ENCODE results near the gene ATP5ME.
"Not testable (repeated sequence)": the region's sequence is repeated elsewhere in the genome, so short reads cannot be mapped to it uniquely, and the experiment has no call there.

The ATP5ME gene, protein sequence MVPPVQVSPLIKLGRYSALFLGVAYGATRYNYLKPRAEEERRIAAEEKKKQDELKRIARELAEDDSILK

GRCh38 chr4:674172-675035 is at the start of gene ATP5ME, which contains the start of gene MYL5:
Gene ATP5ME, minus strand, starts transcription at chr4:674276. Its CDS starts 29 bp downstream, at chr4:674247.
Gene MYL5, plus strand, starts transcription at chr4:674542. Its CDS starts 3,485 bp downstream, at chr4:678027.
- peak; percentile 90 to 91 for DNase-seq

DNA sequence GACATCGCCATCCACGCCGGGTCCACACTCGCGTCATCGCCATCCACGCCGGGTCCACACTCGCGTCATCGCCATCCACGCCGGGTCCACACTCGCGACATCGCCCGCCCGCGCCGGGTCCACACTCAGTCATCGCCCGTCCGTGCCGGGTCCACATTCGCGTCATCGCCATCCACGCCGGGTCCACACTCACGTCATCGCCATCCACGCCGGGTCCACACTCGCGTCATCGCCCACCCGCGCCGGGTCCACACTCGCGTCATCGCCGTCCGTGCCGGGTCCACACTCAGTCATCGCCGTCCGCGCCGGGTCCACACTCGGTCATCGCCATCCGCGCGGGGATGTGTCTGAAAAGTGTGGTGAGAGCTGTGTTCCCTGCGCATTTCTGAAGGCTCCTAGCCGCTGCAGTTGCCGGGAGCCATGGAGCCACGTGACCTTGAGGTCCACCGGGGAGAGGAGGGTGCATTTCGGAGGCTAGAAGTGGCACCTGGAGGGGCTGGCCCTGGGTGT is 48.8 kb upstream of the ATP5ME start:
- no peak for DNase-seq

DNA sequence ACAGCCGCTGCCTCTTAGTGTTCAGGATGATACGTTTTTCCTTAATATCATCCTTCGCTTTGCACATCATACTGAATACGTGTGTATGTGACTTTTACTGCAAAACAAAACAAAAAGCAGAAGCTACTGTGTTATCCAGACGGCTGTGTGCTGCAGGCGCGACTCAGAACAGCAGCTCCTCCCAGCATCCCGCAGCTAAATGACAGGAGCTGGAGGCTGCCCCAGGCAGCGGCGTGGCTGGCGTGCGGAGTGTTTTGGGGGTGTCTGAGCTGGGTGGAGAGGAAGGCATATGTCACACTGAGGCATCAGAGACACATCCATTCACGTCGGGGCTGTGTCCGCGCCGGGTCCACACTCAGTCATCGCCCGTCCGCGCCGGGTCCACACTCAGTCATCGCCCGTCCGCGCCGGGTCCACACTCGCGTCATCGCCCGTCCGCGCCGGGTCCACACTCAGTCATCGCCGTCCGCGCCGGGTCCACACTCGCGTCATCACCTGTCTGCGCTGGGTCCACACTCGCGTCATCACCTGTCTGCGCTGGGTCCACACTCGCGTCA is 48.2 kb upstream of the ATP5ME start:
- DNase-seq, result no peak

DNA sequence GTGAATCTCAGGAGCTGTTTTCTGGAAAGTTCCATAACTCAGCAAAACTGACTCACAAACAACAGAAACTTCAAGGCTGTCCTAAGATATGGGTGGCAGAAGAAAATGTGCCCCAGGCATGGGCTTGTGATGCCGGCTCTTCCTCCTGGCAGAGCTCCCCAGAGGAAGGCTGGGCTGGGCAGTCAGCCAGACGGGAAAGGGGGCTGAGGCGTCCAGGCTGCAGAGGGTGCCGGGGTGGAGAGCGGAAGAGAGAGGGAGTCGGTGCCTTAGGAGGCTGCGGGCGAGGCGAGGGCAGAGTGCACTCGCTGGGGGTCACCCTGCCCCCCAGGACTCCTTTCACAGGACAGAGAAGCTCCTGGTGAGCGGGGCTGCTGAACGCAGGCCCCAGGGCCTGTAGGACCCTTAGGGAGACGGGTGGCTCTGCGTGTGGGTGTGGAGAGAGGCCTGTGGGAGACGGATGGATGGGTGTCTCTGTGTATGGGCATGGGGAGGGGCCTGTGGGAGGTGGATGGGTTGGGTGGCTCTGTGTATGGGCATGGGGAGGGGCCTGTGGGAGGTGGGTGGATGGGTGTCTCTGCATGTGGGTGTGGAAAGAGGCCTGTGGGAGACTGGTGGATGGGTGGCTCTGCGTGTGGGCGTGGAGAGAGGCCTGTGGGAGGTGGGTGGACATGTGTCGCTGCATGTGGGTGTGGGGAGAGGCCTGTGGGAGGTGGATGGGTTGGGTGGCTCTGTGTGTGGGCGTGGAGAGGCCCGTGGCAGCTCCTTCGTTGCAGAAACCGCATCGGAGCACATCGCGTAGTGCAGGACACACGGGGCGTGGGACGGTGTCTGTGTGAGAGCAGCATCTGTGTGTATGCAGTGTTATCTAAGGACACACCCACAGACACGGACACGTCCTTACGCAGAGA is 47.4 kb upstream of the ATP5ME start:
- DNase-seq, result no peak

DNA sequence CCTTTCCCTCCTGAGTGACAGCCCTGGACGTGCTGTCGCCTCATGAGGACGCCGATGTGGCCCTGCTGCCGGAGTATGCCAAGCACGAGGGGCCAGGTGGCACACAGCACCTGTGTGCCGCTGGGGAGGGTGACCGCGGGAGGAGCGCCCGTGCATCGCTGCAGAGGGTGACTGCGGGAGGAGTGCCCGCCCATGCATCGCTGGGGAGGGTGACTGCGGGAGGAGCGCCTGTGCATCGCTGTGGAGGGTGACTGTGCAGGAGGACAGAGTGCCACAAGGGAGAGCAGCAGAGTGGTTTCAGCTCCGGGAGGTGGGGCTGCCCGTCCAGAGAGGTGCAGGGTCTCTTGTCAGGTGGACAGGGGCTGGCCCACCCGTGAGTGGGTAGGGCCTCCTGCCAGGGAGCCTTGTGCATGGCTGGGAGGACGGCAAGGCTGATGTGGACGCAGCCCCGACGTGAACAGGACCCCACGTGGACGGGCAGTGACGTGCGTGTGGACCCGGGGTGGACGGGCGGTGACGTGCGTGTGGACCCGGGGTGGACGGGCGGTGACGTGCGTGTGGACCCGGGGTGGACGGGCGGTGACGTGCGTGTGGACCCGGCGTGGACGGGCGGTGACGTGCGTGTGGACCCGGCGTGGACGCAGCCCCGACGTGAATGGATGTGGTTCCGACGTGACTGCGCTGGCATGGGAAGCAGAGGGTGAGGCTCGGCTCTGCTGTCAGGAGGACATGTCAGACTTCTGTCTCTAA is 46.2 kb upstream of the ATP5ME start:
- no peak for DNase-seq

- DNase-seq, result no peak
These were observed 44.4 kb upstream of the ATP5ME start for GRCh38 chr4:718460-718859.

DNA sequence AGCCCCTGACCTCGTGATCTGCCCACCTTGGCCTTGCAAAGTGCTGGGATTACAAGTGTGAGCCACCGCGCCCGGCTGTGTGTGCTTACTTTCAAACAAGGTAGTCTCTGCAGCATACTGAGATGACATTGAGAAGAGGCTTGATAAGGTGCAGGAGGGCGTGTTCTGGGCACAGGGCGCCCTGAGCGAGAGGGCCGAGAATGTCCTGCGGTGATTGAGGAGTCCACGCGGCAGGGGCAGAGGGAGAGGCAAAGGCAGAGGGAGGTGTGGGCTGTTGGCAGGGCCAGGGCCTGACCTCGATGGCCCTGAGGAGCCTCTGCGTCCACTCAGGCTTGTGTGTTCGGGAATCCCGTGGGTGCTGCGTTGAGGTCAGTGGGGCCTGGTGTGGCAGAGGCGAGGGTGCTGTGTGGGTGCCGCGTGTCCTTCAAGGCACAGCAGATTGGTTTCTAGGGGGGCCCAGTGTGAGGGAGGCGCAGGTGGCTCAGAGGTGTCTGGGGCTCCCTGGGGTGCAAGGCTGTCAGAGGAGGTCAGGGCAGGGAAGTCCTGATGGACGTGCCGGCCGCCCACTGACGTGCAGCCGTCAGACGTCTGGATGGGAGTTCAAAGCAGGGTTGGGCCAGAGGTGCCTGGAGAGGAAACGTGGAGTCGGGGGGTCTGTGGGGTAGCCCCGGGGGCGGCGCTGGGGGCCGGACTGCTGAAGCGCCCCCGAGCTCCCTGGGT is 43.7 kb upstream of the ATP5ME start:
- DNase-seq, result no peak

- DNase-seq, result no peak
These were observed 40.0 kb upstream of the ATP5ME start for GRCh38 chr4:714087-714486.

DNA sequence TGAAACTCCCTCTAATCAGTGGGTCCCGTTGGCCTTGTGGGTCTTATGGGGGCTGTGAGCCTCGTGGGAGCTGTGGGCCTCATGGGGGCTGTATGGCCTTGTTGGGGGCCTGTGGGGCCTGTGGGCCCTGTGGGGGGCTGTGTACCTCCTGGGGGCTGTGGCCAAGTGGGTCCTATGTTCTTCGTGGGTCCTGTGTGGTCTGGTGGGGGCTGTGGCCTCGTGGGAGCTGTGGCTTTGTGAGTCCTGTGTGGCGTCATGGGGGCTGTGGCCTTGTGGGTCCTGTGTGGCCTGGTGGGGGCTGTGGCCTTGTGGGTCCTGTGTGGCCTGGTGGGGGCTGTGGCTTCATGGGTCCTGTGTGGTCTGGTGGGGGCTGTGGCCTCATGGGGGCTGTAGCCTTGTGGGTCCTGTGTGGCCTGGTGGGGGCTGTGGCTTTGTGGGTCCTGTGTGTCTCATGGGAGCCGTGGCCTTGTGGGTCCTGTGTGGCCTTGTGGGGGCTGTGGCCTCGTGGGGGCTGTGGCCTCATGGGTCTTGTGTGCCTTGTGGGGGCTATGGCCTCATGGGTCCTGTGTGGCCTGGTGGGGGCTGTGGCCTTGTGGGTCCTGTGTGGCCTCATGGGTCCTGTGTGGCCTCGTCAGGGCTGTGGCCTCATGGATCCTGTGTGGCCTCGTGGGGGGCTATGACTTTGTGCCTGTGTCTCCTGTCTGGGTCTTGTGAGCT is 39.0 kb upstream of the ATP5ME start:
- DNase-seq, result no peak

DNA sequence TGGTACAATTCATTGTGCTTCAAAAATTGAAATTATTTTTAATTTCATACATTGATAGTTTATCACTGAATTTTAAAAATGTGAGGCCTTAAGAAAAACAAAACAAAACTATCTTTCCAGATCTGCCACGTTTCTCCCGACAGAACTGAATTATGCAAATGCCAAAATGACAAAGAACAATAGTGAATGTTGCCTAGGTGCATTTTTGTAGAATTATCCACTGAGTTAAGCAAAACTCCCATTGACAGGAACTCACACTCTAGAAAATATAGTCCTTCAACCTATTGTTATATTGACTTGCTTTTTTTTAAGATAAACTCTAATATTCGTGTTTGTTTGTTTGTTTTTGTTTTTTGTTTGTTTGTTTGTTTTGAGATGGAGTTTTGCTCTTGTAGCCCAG is 38.0 kb upstream of the ATP5ME start:
- no peak for DNase-seq

DNA sequence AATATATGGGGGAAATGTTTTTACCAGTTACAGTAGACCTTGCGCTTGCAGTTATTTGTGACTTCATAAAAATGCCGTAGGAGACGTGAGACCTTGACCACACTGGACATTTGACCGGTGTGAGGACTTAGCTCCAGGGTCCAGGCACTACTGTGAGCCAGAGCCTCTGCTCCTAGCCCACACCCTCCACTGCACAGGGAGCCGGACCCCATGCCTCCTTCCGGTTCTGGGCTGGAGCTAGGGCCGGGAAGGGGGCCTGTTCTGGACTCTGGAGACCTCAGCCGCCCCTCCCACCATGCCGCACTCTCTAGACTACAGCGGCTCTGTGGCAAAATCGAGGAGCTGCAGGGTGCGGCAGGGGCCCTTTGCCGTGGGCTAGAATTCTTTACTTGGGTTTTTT is 36.8 kb upstream of the ATP5ME start:
- DNase-seq, result no peak

- DNase-seq, result no peak
These were observed 36.0 kb upstream of the ATP5ME start for GRCh38 chr4:710116-710515.

- DNase-seq, result no peak
These were observed 35.3 kb upstream of the ATP5ME start for GRCh38 chr4:709348-709747.

DNA sequence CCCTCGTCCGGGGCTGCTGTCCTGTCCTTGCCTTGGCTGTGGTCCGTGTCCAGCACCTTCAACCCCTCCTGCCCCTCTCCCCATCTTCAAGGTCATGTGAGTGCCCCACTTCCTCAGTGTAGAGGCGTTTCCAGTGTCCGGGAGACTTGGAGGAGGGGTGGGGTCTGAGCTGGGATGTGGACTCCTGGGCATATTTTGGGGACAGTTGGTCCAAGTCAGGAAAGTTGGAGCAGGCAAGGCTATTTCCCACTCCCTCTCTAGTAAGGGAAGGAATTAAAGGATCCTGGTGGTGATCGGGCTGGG is 34.5 kb upstream of the ATP5ME start:
- DNase-seq, result no peak

GRCh38 chr4:707929-708630 is 34.0 kb upstream of the ATP5ME start:
- no peak for DNase-seq

DNA sequence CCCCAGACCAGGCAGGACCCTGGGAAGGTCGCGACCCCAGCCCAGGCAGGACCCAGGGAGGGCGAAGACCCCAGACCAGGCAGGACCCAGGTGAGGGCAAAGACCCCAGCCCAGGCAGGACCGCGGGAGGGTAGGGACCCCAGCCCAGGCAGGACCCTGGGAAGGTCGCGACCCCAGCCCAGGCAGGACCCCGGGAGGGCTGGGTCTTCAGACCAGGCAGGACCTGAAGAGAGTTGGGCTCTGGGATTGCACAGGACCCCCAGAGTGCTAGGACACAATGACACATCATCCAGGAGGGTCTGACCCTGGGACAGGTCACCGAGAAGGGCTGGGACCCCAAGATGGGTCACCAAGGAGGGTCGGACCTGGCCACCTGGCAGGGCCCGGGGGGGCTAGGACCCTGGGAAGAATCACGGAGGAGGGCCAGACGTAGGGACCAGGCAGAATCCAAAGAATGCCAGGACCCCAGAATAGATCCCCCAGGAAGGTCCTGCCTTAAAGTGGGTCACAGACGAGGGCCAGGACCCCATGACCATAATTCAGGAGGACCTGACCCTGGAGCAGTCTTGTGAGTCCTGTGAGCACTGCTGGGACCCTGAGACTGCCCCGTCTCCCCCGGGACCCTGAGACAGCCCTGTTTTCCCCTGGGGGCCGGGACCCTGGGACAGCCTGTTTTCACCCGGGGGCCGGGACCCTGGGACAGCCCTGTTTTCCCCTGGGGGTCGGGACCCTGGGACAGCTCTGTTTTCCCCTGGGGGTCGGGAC is 32.9 kb upstream of the ATP5ME start:
- DNase-seq, result no peak

GRCh38 chr4:706083-706633 is 32.1 kb upstream of the ATP5ME start:
- not testable (repeated sequence) for DNase-seq

- peak; percentile 85 to 94 for DNase-seq
These were observed 31.4 kb upstream of the ATP5ME start, which contains the start of gene PCGF3 for GRCh38 chr4:705278-706082. Gene PCGF3, plus strand, starts transcription at chr4:705832. Its CDS starts 27,849 bp downstream, at chr4:733681.
